Astrocyte (in vitro differentiated cells and primary cell): ENCODE data around the gene THBS3.
"Not testable (repeated sequence)": the region's sequence is repeated elsewhere in the genome, so short reads cannot be mapped to it uniquely, and the experiment has no call there.

Experiments
- EZH2 ChIP-seq: IDR thresholded peaks from 2 replicates; pipeline ENCODE4 v1.6.1; 2012; ENCODE audit warnings: mild to moderate bottlenecking, low read length, inconsistent platforms; ENCODE audit not compliant: insufficient read depth
- TF ChIP-seq, protein P1 (sequence below): IDR thresholded peaks from 2 replicates; pipeline ENCODE4 v1.5.1; 2011; ENCODE audit warnings: low read depth, mild to moderate bottlenecking, inconsistent platforms, low read length, moderate library complexity; ENCODE audit not compliant: insufficient read depth

GRCh38 chr1:155231302-155231701 is 23.6 kb upstream of the THBS3 start:
- TF ChIP-seq, protein P1, sequence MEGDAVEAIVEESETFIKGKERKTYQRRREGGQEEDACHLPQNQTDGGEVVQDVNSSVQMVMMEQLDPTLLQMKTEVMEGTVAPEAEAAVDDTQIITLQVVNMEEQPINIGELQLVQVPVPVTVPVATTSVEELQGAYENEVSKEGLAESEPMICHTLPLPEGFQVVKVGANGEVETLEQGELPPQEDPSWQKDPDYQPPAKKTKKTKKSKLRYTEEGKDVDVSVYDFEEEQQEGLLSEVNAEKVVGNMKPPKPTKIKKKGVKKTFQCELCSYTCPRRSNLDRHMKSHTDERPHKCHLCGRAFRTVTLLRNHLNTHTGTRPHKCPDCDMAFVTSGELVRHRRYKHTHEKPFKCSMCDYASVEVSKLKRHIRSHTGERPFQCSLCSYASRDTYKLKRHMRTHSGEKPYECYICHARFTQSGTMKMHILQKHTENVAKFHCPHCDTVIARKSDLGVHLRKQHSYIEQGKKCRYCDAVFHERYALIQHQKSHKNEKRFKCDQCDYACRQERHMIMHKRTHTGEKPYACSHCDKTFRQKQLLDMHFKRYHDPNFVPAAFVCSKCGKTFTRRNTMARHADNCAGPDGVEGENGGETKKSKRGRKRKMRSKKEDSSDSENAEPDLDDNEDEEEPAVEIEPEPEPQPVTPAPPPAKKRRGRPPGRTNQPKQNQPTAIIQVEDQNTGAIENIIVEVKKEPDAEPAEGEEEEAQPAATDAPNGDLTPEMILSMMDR, result not testable (repeated sequence)
- not testable (repeated sequence) for TF ChIP-seq EZH2
